C4-2B (cell line): ENCODE results near the gene GGA2.
"Not testable (repeated sequence)": the region's sequence is repeated elsewhere in the genome, so short reads cannot be mapped to it uniquely, and the experiment has no call there.

Source experiments
- CTCF ChIP-seq: fragments of 450-650 bp; conservative IDR thresholded peaks from 2 replicates; pipeline ENCODE4 v1.5.1; 2017; ENCODE audit warnings: mild to moderate bottlenecking
- ZFX ChIP-seq: fragments of 450-650 bp; IDR thresholded peaks from 2 replicates; pipeline ENCODE4 v1.6.1; 2017

GRCh38 chr16:23462994-23463393 lies 47.3 kb downstream of the GGA2 start:
- TF ChIP-seq CTCF, ZFX: not testable (repeated sequence)
